Loucy (cell line): ENCODE data around the gene MED8.

Experiments
- H2AFZ ChIP-seq: fragments of 200-600 bp; sonication (generic); 2 replicates; pipeline ENCODE4 v1.6.0; 2016; ENCODE audit warnings: antibody characterized with exemption, mild to moderate bottlenecking, low read length, moderate library complexity
- H3F3A ChIP-seq: fragments of 200-600 bp; 2 replicates; pipeline ENCODE4 v1.6.0; 2016; ENCODE audit warnings: antibody characterized with exemption, low read depth, mild to moderate bottlenecking
- H3K27me3 ChIP-seq: fragments of 200-600 bp; sonication (generic); 2 replicates; pipeline ENCODE4 v1.6.1; 2014; ENCODE audit warnings: low read length, mild to moderate bottlenecking; ENCODE audit not compliant: insufficient read depth, poor library complexity, severe bottlenecking
- H3K36me3 ChIP-seq: fragments of 200-600 bp; sonication (generic); 2 replicates; pipeline ENCODE4 v1.6.1; 2016; ENCODE audit warnings: low read length; ENCODE audit not compliant: insufficient read depth
- H3K4me1 ChIP-seq: fragments of 200-600 bp; sonication (generic); 2 replicates; pipeline ENCODE4 v1.5.1; 2014; ENCODE audit warnings: low read length, mild to moderate bottlenecking; ENCODE audit not compliant: insufficient read depth, poor library complexity, severe bottlenecking
- H3K4me2 ChIP-seq: fragments of 200-600 bp; sonication (generic); 2 replicates; pipeline ENCODE4 v1.6.0; 2014; ENCODE audit warnings: antibody characterized with exemption, low read length, low read depth, mild to moderate bottlenecking; ENCODE audit not compliant: poor library complexity, severe bottlenecking
- H3K4me3 ChIP-seq: fragments of 200-600 bp; sonication (generic); 2 replicates; pipeline ENCODE4 v1.5.1; 2014; ENCODE audit warnings: low read length, mild to moderate bottlenecking, mixed read lengths; ENCODE audit not compliant: poor library complexity, severe bottlenecking
- H3K79me2 ChIP-seq: fragments of 200-600 bp; sonication (generic); 2 replicates; pipeline ENCODE4 v1.6.1; 2014; ENCODE audit warnings: low read length; ENCODE audit not compliant: insufficient read depth
- H3K9ac ChIP-seq: fragments of 200-600 bp; sonication (generic); 2 replicates; pipeline ENCODE4 v1.6.0; 2014; ENCODE audit warnings: mild to moderate bottlenecking, low read depth, low read length, moderate library complexity; ENCODE audit not compliant: poor library complexity, severe bottlenecking
- H3K9me2 ChIP-seq: fragments of 200-600 bp; sonication (generic); replicated peaks from 2 replicates; pipeline ENCODE4 v1.6.1; 2016; ENCODE audit warnings: low read depth, low read length, mixed read lengths
- H3K9me3 ChIP-seq: fragments of 200-600 bp; sonication (generic); 2 replicates; pipeline ENCODE4 v1.6.1; 2014; ENCODE audit warnings: mild to moderate bottlenecking, antibody characterized with exemption, low read length, low read depth; ENCODE audit not compliant: insufficient read depth
- H4K20me1 ChIP-seq: fragments of 200-600 bp; sonication (generic); 2 replicates; pipeline ENCODE4 v1.6.0; 2014; ENCODE audit warnings: antibody characterized with exemption, low read length, mild to moderate bottlenecking; ENCODE audit not compliant: insufficient read depth, poor library complexity, severe bottlenecking
- CTCF ChIP-seq: fragments of 200-600 bp; sonication (generic); conservative IDR thresholded peaks from 2 replicates; pipeline ENCODE4 v1.5.1; 2014; ENCODE audit warnings: mild to moderate bottlenecking, antibody characterized with exemption, low read length
- EZH2phosphoT487 ChIP-seq: fragments of 200-600 bp; IDR thresholded peaks from 2 replicates; pipeline ENCODE4 v1.6.1; 2018; ENCODE audit warnings: antibody characterized with exemption, mild to moderate bottlenecking, moderate library complexity, borderline replicate concordance

MED8 gene

GRCh38 chr1:43363283-43363934 lies 26.2 kb downstream of the MED8 start:
- Histone ChIP-seq H3K9me3 (no peaks in the 10 kb centered on the region), H4K20me1 (peaks cover 35% of the 10 kb centered on the region), H2AFZ (no peak overlapping the region), H3K79me2 (peaks cover 71% of the 10 kb centered on the region), H3K4me3 (no peak overlapping the region), H3K4me1 (peaks cover 42% of the 10 kb centered on the region), H3K27me3 (no peaks in the 10 kb centered on the region), H3K9me2 (no peaks in the 10 kb centered on the region), H3F3A (peaks cover under 1% of the 10 kb centered on the region; the same call in 1 of the 2 replicates), H3K4me2 (no peak overlapping the region), H3K9ac (no peak overlapping the region), H3K36me3 (peaks cover 47% of the 10 kb centered on the region)
- TF ChIP-seq EZH2phosphoT487 (no peak), CTCF (no peak)

- H3F3A ChIP-seq = peaks cover 3% of the 10 kb centered on the region; the same call in 1 of the 2 replicates
- H3K9me2 ChIP-seq = no peaks in the 10 kb centered on the region
- no peaks in the 10 kb centered on the region for H3K27me3 ChIP-seq
- H3K36me3 ChIP-seq = peaks cover 47% of the 10 kb centered on the region
- H2AFZ ChIP-seq = no peak overlapping the region
- H3K9me3 ChIP-seq = no peaks in the 10 kb centered on the region
- H3K79me2 ChIP-seq = peaks cover 47% of the 10 kb centered on the region
- peak overlapping the region; percentile 94 for H3K9ac ChIP-seq
- peak overlapping the region; percentile 95 for H3K4me3 ChIP-seq
- TF ChIP-seq CTCF = no peak
- no peak for TF ChIP-seq EZH2phosphoT487
- H4K20me1 ChIP-seq = peaks cover 23% of the 10 kb centered on the region
- H3K4me1 ChIP-seq = peaks cover 31% of the 10 kb centered on the region
- H3K4me2 ChIP-seq = peak overlapping the region; percentile 91
Measured at GRCh38 chr1:43360616-43361015, 29.0 kb downstream of the MED8 start.

GRCh38 chr1:43359696-43360095 lies 29.9 kb downstream of the MED8 start:
- Histone ChIP-seq H3F3A (peaks cover 3% of the 10 kb centered on the region; the same call in 1 of the 2 replicates), H3K9me2 (no peaks in the 10 kb centered on the region), H3K79me2 (peaks cover 38% of the 10 kb centered on the region), H3K36me3 (peaks cover 45% of the 10 kb centered on the region), H2AFZ (no peak overlapping the region), H4K20me1 (peaks cover 18% of the 10 kb centered on the region), H3K9ac (peak overlapping the region; percentile 94), H3K4me3 (peak overlapping the region; percentile 95), H3K9me3 (no peaks in the 10 kb centered on the region), H3K27me3 (no peaks in the 10 kb centered on the region), H3K4me2 (peak overlapping the region; percentile 91), H3K4me1 (peaks cover 29% of the 10 kb centered on the region)
- no peak for TF ChIP-seq EZH2phosphoT487
- TF ChIP-seq CTCF = no peak
